IMR-90 (cell line): ENCODE measurements around the gene MLLT1. TPM values are rescaled to one million over a fixed set of nuclear protein-coding genes. Genes with fewer than 3 reads are reported as not detected.

Experiments used
- ATAC-seq: fragments of 200-7000 bp; cut with Tn5 transposase; 2 replicates; pipeline ENCODE4 v1.9.1; 2020; ENCODE audit warnings: low read depth, mild to moderate bottlenecking, moderate library complexity
- BruUV-seq: library from RNA; stranded (reverse); fragments of 400-500 nt; replicated peaks from 2 replicates; lab custom pipeline; 2021; lab: Mats Ljungman, UMichigan
- CTCF ChIA-PET: fragments of 300-600 bp; formaldehyde crosslinking; extraction: SDS; loops from one replicate; lab custom pipeline; 2021; ENCODE audit warnings: antibody characterized with exemption; lab: Yijun Ruan, JAX
- POLR2A ChIA-PET: fragments of 300-600 bp; sonication (Branson Sonifier 250); formaldehyde crosslinking; loops from one replicate; lab custom pipeline; 2022; ENCODE audit warnings: antibody characterized with exemption; ENCODE audit not compliant: unreplicated experiment; lab: Charles Lee
- DNase-seq: peaks from one replicate; pipeline ENCODE4 v3.0.0; 2013
- H2AFZ ChIP-seq: replicated peaks from 2 replicates; pipeline ENCODE3; 2013; ENCODE audit warnings: low read length, mild to moderate bottlenecking; ENCODE audit not compliant: poor library complexity
- H2AK5ac ChIP-seq: 2 replicates; pipeline ENCODE4 v1.6.1; 2013; ENCODE audit warnings: low read depth, low read length, inconsistent platforms
- H2AK9ac ChIP-seq: replicated peaks from 2 replicates; pipeline ENCODE3; 2013; ENCODE audit warnings: mild to moderate bottlenecking, low read depth, low read length, moderate library complexity; ENCODE audit not compliant: poor library complexity
- H2BK120ac ChIP-seq: 2 replicates; pipeline ENCODE4 v1.6.1; 2013; ENCODE audit warnings: low read depth, low read length, inconsistent platforms
- H2BK15ac ChIP-seq: 3 replicates; pipeline ENCODE4 v1.6.1; 2013; ENCODE audit warnings: low read depth, low read length, inconsistent platforms
- H2BK20ac ChIP-seq: 2 replicates; pipeline ENCODE4 v1.6.1; 2013; ENCODE audit warnings: low read depth, mild to moderate bottlenecking, inconsistent platforms, low read length, moderate library complexity
- H2BK5ac ChIP-seq: 2 replicates; pipeline ENCODE4 v1.6.1; 2013; ENCODE audit warnings: mild to moderate bottlenecking, low read depth, low read length, inconsistent platforms; ENCODE audit not compliant: poor library complexity, severe bottlenecking
- H3K14ac ChIP-seq: replicated peaks from 2 replicates; pipeline ENCODE4 v1.6.1; 2013; ENCODE audit warnings: low read depth, low read length, inconsistent platforms
- H3K18ac ChIP-seq: 2 replicates; pipeline ENCODE4 v1.6.1; 2013; ENCODE audit warnings: low read depth, low read length, control low read depth
- H3K23ac ChIP-seq: 2 replicates; pipeline ENCODE4 v1.6.1; 2013; ENCODE audit warnings: low read depth, low read length, inconsistent platforms
- H3K27ac ChIP-seq: 2 replicates; pipeline ENCODE4 v1.5.1; 2013; ENCODE audit warnings: mild to moderate bottlenecking, control low read depth, low read length; ENCODE audit not compliant: insufficient read depth
- H3K27me3 ChIP-seq: 2 replicates; pipeline ENCODE4 v1.6.1; 2013; ENCODE audit warnings: low read length; ENCODE audit not compliant: control insufficient read depth, insufficient read depth
- H3K36me3 ChIP-seq: 2 replicates; pipeline ENCODE4 v1.6.1; 2013; ENCODE audit warnings: low read length, mixed read lengths; ENCODE audit not compliant: control insufficient read depth, insufficient read depth
- H3K4ac ChIP-seq: 2 replicates; pipeline ENCODE4 v1.6.1; 2013; ENCODE audit warnings: low read depth, low read length, inconsistent platforms
- H3K4me1 ChIP-seq: 2 replicates; pipeline ENCODE4 v1.6.1; 2013; ENCODE audit warnings: low read length, mixed read lengths; ENCODE audit not compliant: control insufficient read depth, insufficient read depth
- H3K4me2 ChIP-seq: 2 replicates; pipeline ENCODE4 v1.6.1; 2013; ENCODE audit warnings: low read depth, mild to moderate bottlenecking, control low read depth, low read length, moderate library complexity
- H3K4me3 ChIP-seq: 2 replicates; pipeline ENCODE4 v1.5.1; 2013; ENCODE audit warnings: low read depth, mild to moderate bottlenecking, control low read depth, low read length, moderate library complexity; ENCODE audit not compliant: insufficient read depth
- H3K56ac ChIP-seq: 2 replicates; pipeline ENCODE4 v1.6.1; 2013; ENCODE audit warnings: low read length, inconsistent platforms; ENCODE audit not compliant: insufficient read depth; ENCODE audit errors: extremely low read depth
- H3K79me1 ChIP-seq, 2 experiments: 2 replicates each; pipeline ENCODE4 v1.6.1; 2013; ENCODE audit warnings: low read length in 2 of 2, inconsistent platforms in 1 of 2, low read depth in 1 of 2
- H3K9ac ChIP-seq: 2 replicates; pipeline ENCODE4 v1.6.1; 2013; ENCODE audit warnings: low read depth, low read length, control low read depth
- H3K9me1 ChIP-seq: 2 replicates; pipeline ENCODE4 v1.6.1; 2013; ENCODE audit warnings: low read length, inconsistent platforms; ENCODE audit not compliant: insufficient read depth
- H3K9me3 ChIP-seq: 2 replicates; pipeline ENCODE4 v1.6.1; 2013; ENCODE audit warnings: low read length; ENCODE audit not compliant: control insufficient read depth, insufficient read depth
- H4K20me1 ChIP-seq: 2 replicates; pipeline ENCODE4 v1.6.1; 2013; ENCODE audit warnings: low read length, inconsistent platforms; ENCODE audit not compliant: insufficient read depth
- H4K5ac ChIP-seq: 2 replicates; pipeline ENCODE4 v1.6.1; 2013; ENCODE audit warnings: mild to moderate bottlenecking, low read depth, low read length, control low read depth
- H4K8ac ChIP-seq, 2 experiments: 2 replicates each; pipeline ENCODE4 v1.6.1; 2013; ENCODE audit warnings: low read depth in 2 of 2, low read length in 2 of 2, control low read depth in 1 of 2, inconsistent platforms in 1 of 2
- H4K91ac ChIP-seq: 2 replicates; pipeline ENCODE4 v1.6.1; 2013; ENCODE audit warnings: low read depth, low read length, inconsistent platforms; ENCODE audit not compliant: insufficient read depth
- CHD1 ChIP-seq: IDR thresholded peaks from 2 replicates; pipeline ENCODE4 v1.6.1; 2012; ENCODE audit warnings: low read depth, low read length, improper control_type of control experiment
- CTCF ChIP-seq: conservative IDR thresholded peaks from 2 replicates; pipeline ENCODE4 v1.5.1; 2012; ENCODE audit warnings: mild to moderate bottlenecking, low read depth, low read length, improper control_type of control experiment
- ELK1 ChIP-seq: fragments of 150-350 bp; IDR thresholded peaks from 2 replicates; pipeline ENCODE4 v1.6.1; 2016; ENCODE audit warnings: low read depth, mild to moderate bottlenecking, low read length, moderate library complexity, borderline replicate concordance
- FOS ChIP-seq: fragments of 150-350 bp; IDR thresholded peaks from 2 replicates; pipeline ENCODE4 v1.6.1; 2016; ENCODE audit warnings: low read depth, low read length
- MAZ ChIP-seq: IDR thresholded peaks from 2 replicates; pipeline ENCODE4 v1.6.1; 2012; ENCODE audit warnings: low read depth, mild to moderate bottlenecking, low read length, improper control_type of control experiment, moderate library complexity, borderline replicate concordance
- MXI1 ChIP-seq: IDR thresholded peaks from 2 replicates; pipeline ENCODE4 v1.6.1; 2012; ENCODE audit warnings: low read depth, mild to moderate bottlenecking, low read length, moderate library complexity, borderline replicate concordance
- NFE2L2 ChIP-seq: fragments of 150-350 bp; IDR thresholded peaks from 2 replicates; pipeline ENCODE4 v1.6.1; 2016; ENCODE audit warnings: low read depth, mild to moderate bottlenecking, low read length
- POLR2A ChIP-seq: IDR thresholded peaks from 2 replicates; pipeline ENCODE4 v1.6.1; 2012; ENCODE audit warnings: mild to moderate bottlenecking, low read depth, low read length
- RCOR1 ChIP-seq: IDR thresholded peaks from 2 replicates; pipeline ENCODE4 v1.6.1; 2012; ENCODE audit warnings: mild to moderate bottlenecking, low read length, improper control_type of control experiment; ENCODE audit not compliant: insufficient replicate concordance
- RFX5 ChIP-seq: IDR thresholded peaks from 2 replicates; pipeline ENCODE4 v1.8.0; 2012; ENCODE audit warnings: low read depth, mild to moderate bottlenecking, low read length, moderate library complexity
- SMC3 ChIP-seq: fragments of 150-350 bp; IDR thresholded peaks from 2 replicates; pipeline ENCODE4 v1.6.1; 2016; ENCODE audit warnings: low read depth, mild to moderate bottlenecking, antibody characterized with exemption, low read length, moderate library complexity
- WGBS, 2 experiments: methylation state at CpG; one replicate each; pipeline versions ENCODE4 v1.1.5 to v1.1.7; 2013; ENCODE audit warnings: missing lambda C conversion rate in 2 of 2; ENCODE audit not compliant: insufficient read length in 1 of 2; ENCODE audit errors: extremely low coverage in 2 of 2; 5-methylcytosine and 5-hydroxymethylcytosine counted together
- dilution Hi-C: fragments of 300-500 bp; cut with HindIII; formaldehyde crosslinking; loops from one replicate; pipeline ENCODE4 v1.14.3; 2018; ENCODE audit warnings: low sequenced_read_pairs; ENCODE audit not compliant: unreplicated experiment
- in situ Hi-C: fragments of 300-500 bp; cut with MboI; formaldehyde crosslinking; loops from 3 replicates; pipeline ENCODE4 v1.14.3; 2019; ENCODE audit warnings: low sequenced_read_pairs, inconsistent platforms, mixed read lengths
- intact Hi-C: fragments of 100-400 bp; cut with micrococcal nuclease; formaldehyde crosslinking; loops from 2 replicates; pipeline ENCODE4 v1.10.0; 2022
- polyA plus RNA-seq, 3 experiments: library from polyadenylated mRNA; depleted of rRNA; stranded (reverse); fragments of >200 nt; gene quantifications; 2 replicates each; pipeline ENCODE4 v1.2.3, GENCODE V29; 2012; ENCODE audit warnings: low replicate concordance in 1 of 3
- total RNA-seq: library from RNA; depleted of rRNA; stranded (reverse); fragments of >200 nt; gene quantifications from 2 replicates; pipeline ENCODE4 v1.2.3, GENCODE V29; 2012
- TF ChIP-seq, protein P1 (sequence below): fragments of 150-350 bp; IDR thresholded peaks from 2 replicates; pipeline ENCODE4 v1.6.1; 2017; ENCODE audit warnings: mild to moderate bottlenecking, antibody characterized with exemption, low read length, low read depth

MLLT1 gene
- total and polyA plus RNA-seq, 2 of the 4 experiments (the other 2 are of a cell fraction): 1.3 to 30.6 TPM

DNA sequence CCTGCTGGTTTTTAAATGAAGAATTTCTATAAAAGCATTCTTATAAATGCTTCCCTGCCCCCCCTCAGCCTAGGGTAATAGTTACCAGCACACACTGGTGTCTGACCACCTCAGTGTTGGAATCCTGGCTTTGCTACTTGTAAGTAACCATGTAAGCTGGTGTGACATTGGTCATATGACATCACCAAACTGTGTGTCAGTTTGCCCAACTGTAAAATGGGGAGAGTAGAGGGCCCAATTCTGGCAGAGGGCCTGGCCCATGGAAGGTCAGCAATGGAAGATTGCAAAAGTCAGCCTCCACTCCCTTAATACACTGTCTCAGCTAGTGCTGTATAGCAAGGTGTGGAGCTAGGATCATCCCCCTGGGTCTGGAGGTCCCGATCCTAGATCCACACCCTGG is 112.7 kb downstream of the MLLT1 start:
- no peaks in the 10 kb centered on the region; the same call in 1 of the 2 replicates for H3K27me3 ChIP-seq
- WGBS, 2 experiments: no CpG with 5 or more reads among the region's 1 CpG
- ChIA-PET POLR2A (no interaction called here), CTCF (no interaction called here)
- in situ Hi-C loops (no loop called here), intact Hi-C loops (loop anchor here (2.0 kb wide), 2 partner anchors 132 to 188 kb away; no protein-coding TSS in a partner anchor), dilution Hi-C loops (no loop called here)
- H2BK20ac ChIP-seq: no peak overlapping the region
- no peak overlapping the region for H3K23ac ChIP-seq
- DNase-seq (no peak), ATAC-seq (no peak)
- H3K9ac ChIP-seq: no peak overlapping the region
- H4K20me1 ChIP-seq: no peaks in the 10 kb centered on the region
- no peak overlapping the region for H2BK120ac ChIP-seq
- no peak overlapping the region for H4K5ac ChIP-seq
- no peak overlapping the region for H2AK5ac ChIP-seq
- no peaks in the 10 kb centered on the region for H3K4me1 ChIP-seq
- no peaks in the 10 kb centered on the region for H3K36me3 ChIP-seq
- H3K56ac ChIP-seq: no peak overlapping the region
- H3K18ac ChIP-seq: no peak overlapping the region
- no peak overlapping the region for H2AFZ ChIP-seq
- H3K79me1 ChIP-seq: no peaks in the 10 kb centered on the region
- H4K91ac ChIP-seq: no peak overlapping the region
- H3K27ac ChIP-seq: no peak overlapping the region
- H2BK5ac ChIP-seq: no peak overlapping the region
- BruUV-seq: no TSS peak
- H2BK15ac ChIP-seq: no peak overlapping the region
- no peak overlapping the region for H3K14ac ChIP-seq
- no peak overlapping the region for H3K4me3 ChIP-seq
- H3K9me3 ChIP-seq: no peaks in the 10 kb centered on the region
- no peak overlapping the region for H3K4ac ChIP-seq
- no peak overlapping the region for H4K8ac ChIP-seq
- no peaks in the 10 kb centered on the region for H3K9me1 ChIP-seq
- no peak for TF ChIP-seq MAZ
- TF ChIP-seq RCOR1: no peak
- no peak for TF ChIP-seq FOS
- no peak for TF ChIP-seq POLR2A
- TF ChIP-seq RFX5: no peak
- no peak for TF ChIP-seq CTCF
- TF ChIP-seq ELK1: no peak
- TF ChIP-seq CHD1: no peak
- TF ChIP-seq, protein P1, sequence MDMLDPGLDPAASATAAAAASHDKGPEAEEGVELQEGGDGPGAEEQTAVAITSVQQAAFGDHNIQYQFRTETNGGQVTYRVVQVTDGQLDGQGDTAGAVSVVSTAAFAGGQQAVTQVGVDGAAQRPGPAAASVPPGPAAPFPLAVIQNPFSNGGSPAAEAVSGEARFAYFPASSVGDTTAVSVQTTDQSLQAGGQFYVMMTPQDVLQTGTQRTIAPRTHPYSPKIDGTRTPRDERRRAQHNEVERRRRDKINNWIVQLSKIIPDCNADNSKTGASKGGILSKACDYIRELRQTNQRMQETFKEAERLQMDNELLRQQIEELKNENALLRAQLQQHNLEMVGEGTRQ: no peak
- no peak for TF ChIP-seq MXI1
- no peak for TF ChIP-seq NFE2L2
- TF ChIP-seq SMC3: no peak
- H3K4me2 ChIP-seq: no peak overlapping the region
- no peak overlapping the region for H2AK9ac ChIP-seq
